H1 (cell line): Measurements from ENCODE around the gene ZFR. TPM values are rescaled to one million over a fixed set of nuclear protein-coding genes. Genes with fewer than 3 reads are reported as not detected.

ENCODE experiments used
- CTCF ChIA-PET: fragments of 300-600 bp; sonication (Branson Sonifier 250); formaldehyde crosslinking; loops from one replicate; lab custom pipeline; 2021; ENCODE audit not compliant: partially characterized antibody; lab: Charles Lee
- POLR2A ChIA-PET: fragments of 300-600 bp; sonication (Branson Sonifier 250); formaldehyde crosslinking; loops from one replicate; lab custom pipeline; 2021; ENCODE audit warnings: inconsistent platforms; ENCODE audit not compliant: partially characterized antibody; lab: Charles Lee
- DNase-seq, 2 experiments: peaks; one replicate each; pipeline versions ENCODE4 v3.0.0 to v3.0.0-alpha.2; 2010 to 2022; ENCODE audit warnings: low spot score in 2 of 2, low read depth in 1 of 2, mixed read lengths in 1 of 2
- FAIRE-seq: peaks from 2 replicates; lab custom pipeline; 2011; peaks lifted over from hg19 to GRCh38; lab: Jason Lieb, UNC
- H2AFZ ChIP-seq: 2 replicates; pipeline ENCODE4 v1.8.1; 2012; ENCODE audit warnings: low read length, inconsistent platforms
- H2AK5ac ChIP-seq: 2 replicates; pipeline ENCODE4 v1.6.1; 2013; ENCODE audit warnings: low read depth, low read length
- H2BK120ac ChIP-seq: replicated peaks from 2 replicates; pipeline ENCODE3; 2013; ENCODE audit warnings: low read depth, low read length, inconsistent platforms
- H2BK12ac ChIP-seq: 2 replicates; pipeline ENCODE4 v1.6.1; 2013; ENCODE audit warnings: low read depth, low read length
- H2BK15ac ChIP-seq: 2 replicates; pipeline ENCODE4 v1.6.1; 2013; ENCODE audit warnings: low read length
- H2BK20ac ChIP-seq: 2 replicates; pipeline ENCODE4 v1.6.1; 2013; ENCODE audit warnings: low read length
- H2BK5ac ChIP-seq: 2 replicates; pipeline ENCODE4 v1.6.1; 2013; ENCODE audit warnings: low read depth, low read length
- H3K14ac ChIP-seq: 2 replicates; pipeline ENCODE4 v1.6.1; 2013; ENCODE audit warnings: inconsistent platforms; ENCODE audit not compliant: insufficient read length
- H3K18ac ChIP-seq: 2 replicates; pipeline ENCODE4 v1.6.1; 2013; ENCODE audit warnings: low read length; ENCODE audit errors: extremely low read depth
- H3K23ac ChIP-seq: 2 replicates; pipeline ENCODE4 v1.6.1; 2013; ENCODE audit warnings: inconsistent platforms; ENCODE audit not compliant: insufficient read length
- H3K23me2 ChIP-seq: 2 replicates; pipeline ENCODE4 v1.6.1; 2013; ENCODE audit warnings: low read depth, low read length
- H3K27ac ChIP-seq: 2 replicates; pipeline ENCODE4 v1.6.1; 2011; ENCODE audit warnings: low read depth, low read length, inconsistent platforms
- H3K27me3 ChIP-seq, 4 experiments: replicated peaks in 1 of 4; 1 replicate in 1 of 4; 2 replicates in 3 of 4; pipeline versions ENCODE4 v1.6.1 to v1.8.1; 2011 to 2013; ENCODE audit warnings: low read length in 3 of 4, mild to moderate bottlenecking in 3 of 4, inconsistent platforms in 2 of 4, mixed read lengths in 2 of 4, moderate library complexity in 1 of 4; ENCODE audit not compliant: control insufficient read depth in 3 of 4, insufficient read depth in 3 of 4; ENCODE audit errors: extremely low read depth in 1 of 4
- H3K36me3 ChIP-seq, 4 experiments: 2 replicates each; pipeline versions ENCODE4 v1.6.1 to v1.8.1; 2011 to 2013; ENCODE audit warnings: mild to moderate bottlenecking in 4 of 4, low read length in 3 of 4, moderate library complexity in 2 of 4, control low read depth in 1 of 4, inconsistent platforms in 1 of 4; ENCODE audit not compliant: insufficient read depth in 4 of 4, control insufficient read depth in 2 of 4
- H3K4ac ChIP-seq: replicated peaks from 2 replicates; pipeline ENCODE3; 2013; ENCODE audit warnings: low read length, low read depth, mixed read lengths, inconsistent platforms; ENCODE audit not compliant: insufficient read length
- H3K4me1 ChIP-seq, 4 experiments: replicated peaks in 1 of 4; 1 replicate in 1 of 4; 2 replicates in 3 of 4; pipeline versions ENCODE4 v1.6.1 to v1.8.1; 2011 to 2013; ENCODE audit warnings: low read length in 3 of 4, inconsistent platforms in 2 of 4, mixed read lengths in 1 of 4; ENCODE audit not compliant: insufficient read depth in 4 of 4, control insufficient read depth in 3 of 4
- H3K4me2 ChIP-seq, 2 experiments: 2 replicates each; pipeline versions ENCODE4 v1.6.1 to v1.8.1; 2011 to 2013; ENCODE audit warnings: low read depth in 2 of 2, low read length in 2 of 2, control low read depth in 1 of 2, inconsistent platforms in 1 of 2, mild to moderate bottlenecking in 1 of 2; ENCODE audit not compliant: insufficient read depth in 1 of 2
- H3K4me3 ChIP-seq, 4 experiments: fragments of 200-600, 300-600 bp in 1 of 4; sonication (generic), shearing (Covaris generic), sonication (Bioruptor Twin) in 1 of 4; 2 replicates each; pipeline versions ENCODE4 v1.5.1 to v1.8.1; 2011 to 2016; ENCODE audit warnings: low read length in 4 of 4, low read depth in 3 of 4, control low read depth in 2 of 4, inconsistent platforms in 2 of 4, mild to moderate bottlenecking in 2 of 4, mixed read lengths in 1 of 4, moderate library complexity in 1 of 4; ENCODE audit not compliant: insufficient read depth in 2 of 4; ENCODE audit errors: extremely low read depth in 1 of 4
- H3K56ac ChIP-seq: replicated peaks from 2 replicates; pipeline ENCODE3; 2013; ENCODE audit warnings: low read depth, mild to moderate bottlenecking, mixed read lengths, low read length, inconsistent platforms; ENCODE audit not compliant: insufficient read length
- H3K79me1 ChIP-seq: 2 replicates; pipeline ENCODE4 v1.6.1; 2013; ENCODE audit warnings: low read depth, low read length, control low read depth
- H3K79me2 ChIP-seq, 2 experiments: 2 replicates each; pipeline versions ENCODE4 v1.6.1 to v1.8.1; 2012 to 2013; ENCODE audit warnings: low read length in 2 of 2, mild to moderate bottlenecking in 2 of 2, inconsistent platforms in 1 of 2; ENCODE audit not compliant: insufficient read depth in 2 of 2, control insufficient read depth in 1 of 2
- H3K9ac ChIP-seq, 4 experiments: replicated peaks in 1 of 4; 1 replicate in 1 of 4; 2 replicates in 3 of 4; pipeline versions ENCODE4 v1.6.1 to v1.8.1; 2011 to 2013; ENCODE audit warnings: low read depth in 3 of 4, low read length in 3 of 4, control low read depth in 2 of 4, mild to moderate bottlenecking in 2 of 4, moderate library complexity in 2 of 4, inconsistent platforms in 1 of 4; ENCODE audit errors: extremely low read depth in 1 of 4
- H3K9me3 ChIP-seq, 2 experiments: 2 replicates each; pipeline versions ENCODE4 v1.6.1 to v1.8.1; 2012 to 2013; ENCODE audit warnings: mild to moderate bottlenecking in 2 of 2, moderate library complexity in 2 of 2, control low read depth in 1 of 2, inconsistent platforms in 1 of 2, low read depth in 1 of 2, low read length in 1 of 2, mixed read lengths in 1 of 2; ENCODE audit not compliant: insufficient read depth in 2 of 2
- H4K20me1 ChIP-seq, 2 experiments: replicated peaks in 1 of 2; 2 replicates each; pipeline versions ENCODE3 to v1.8.1; 2011 to 2013; ENCODE audit warnings: inconsistent platforms in 2 of 2, low read length in 2 of 2, mild to moderate bottlenecking in 1 of 2; ENCODE audit not compliant: insufficient read depth in 2 of 2, control insufficient read depth in 1 of 2
- H4K5ac ChIP-seq: 2 replicates; pipeline ENCODE4 v1.6.1; 2013; ENCODE audit warnings: low read length, low read depth, mixed read lengths, inconsistent platforms; ENCODE audit not compliant: insufficient read length
- H4K8ac ChIP-seq: 2 replicates; pipeline ENCODE4 v1.8.0; 2013; ENCODE audit warnings: mild to moderate bottlenecking, moderate library complexity, low read length, inconsistent platforms; ENCODE audit not compliant: insufficient read depth; ENCODE audit errors: extremely low read depth
- H4K91ac ChIP-seq: replicated peaks from 2 replicates; pipeline ENCODE3; 2013; ENCODE audit warnings: low read length, mixed read lengths, inconsistent platforms; ENCODE audit not compliant: insufficient read length
- CEBPB ChIP-seq: IDR thresholded peaks from 2 replicates; pipeline ENCODE4 v1.6.1; 2012; ENCODE audit warnings: low read depth, low read length
- CREB1 ChIP-seq: IDR thresholded peaks from 2 replicates; pipeline ENCODE4 v1.6.1; 2012; ENCODE audit warnings: inconsistent platforms
- EP300 ChIP-seq, 2 experiments: IDR thresholded peaks; 1 replicate in 1 of 2; 2 replicates in 1 of 2; pipeline ENCODE4 v1.6.1; 2011 to 2012; ENCODE audit warnings: low read depth in 2 of 2, low read length in 2 of 2, mild to moderate bottlenecking in 2 of 2, borderline replicate concordance in 1 of 2, inconsistent platforms in 1 of 2, moderate library complexity in 1 of 2
- PHF8 ChIP-seq: fragments of 200-600 bp; sonication (generic); conservative IDR thresholded peaks from 2 replicates; pipeline ENCODE4 v1.7.1; 2012; ENCODE audit warnings: low read depth, mild to moderate bottlenecking, inconsistent platforms, low read length, moderate library complexity
- RFX5 ChIP-seq: IDR thresholded peaks from 2 replicates; pipeline ENCODE4 v1.6.1; 2011; ENCODE audit warnings: low read depth, low read length, improper control_type of control experiment, borderline replicate concordance
- SP2 ChIP-seq: IDR thresholded peaks from 2 replicates; pipeline ENCODE4 v1.6.1; 2012; ENCODE audit warnings: mild to moderate bottlenecking, low read length, inconsistent platforms
- SUZ12 ChIP-seq: fragments of 200-600 bp; sonication (generic); IDR thresholded peaks from 2 replicates; pipeline ENCODE4 v1.6.1; 2012; ENCODE audit warnings: mild to moderate bottlenecking, inconsistent platforms, low read length, moderate library complexity, mixed read lengths
- WGBS, 2 experiments: shearing (Covaris generic) in 1 of 2; methylation state at CpG; one replicate each; pipeline versions ENCODE4 v1.1.6 to v1.1.7; 2013 to 2015; ENCODE audit warnings: low lambda C conversion rate in 2 of 2, mixed read lengths in 2 of 2, inconsistent platforms in 1 of 2, low coverage in 1 of 2, missing lambda C conversion rate in 1 of 2; ENCODE audit not compliant: insufficient replicate concordance in 2 of 2, insufficient coverage in 1 of 2, insufficient read length in 1 of 2; ENCODE audit errors: extremely low coverage in 1 of 2, missing lambda C conversion rate in 1 of 2; 5-methylcytosine and 5-hydroxymethylcytosine counted together
- polyA plus RNA-seq, 7 experiments: library from polyadenylated mRNA; depleted of rRNA in 3 of 7; stranded (reverse) in 5 of 7; unstranded in 2 of 7; fragments of >200 nt in 5 of 7; fragments of 200-250 nt in 2 of 7; gene quantifications; 1 replicate in 5 of 7; 2 replicates in 1 of 7; 4 replicates in 1 of 7; pipeline versions ENCODE4 v1.2.1 to v1.2.3, GENCODE V29; 2011 to 2013; ENCODE audit warnings: missing spikeins in 2 of 7, mixed read lengths in 2 of 7
- total RNA-seq: library from RNA; stranded (reverse); fragmentation: NEBNext Ultra II Directional; extraction: Animal tissue kit (Norgen Biotek cat#: 25700); gene quantifications from 2 replicates; pipeline ENCODE4 v1.2.1, GENCODE V29; 2021
- TF ChIP-seq, protein P1 (sequence below): IDR thresholded peaks from 2 replicates; pipeline ENCODE4 v1.6.1; 2012; ENCODE audit warnings: inconsistent platforms

The ZFR gene
- total and polyA plus RNA-seq, 2 of the 8 experiments (the other 6 are each of a cell fraction or from before 2014, with no cell fraction given) = 68.8 to 92.7 TPM

DNA sequence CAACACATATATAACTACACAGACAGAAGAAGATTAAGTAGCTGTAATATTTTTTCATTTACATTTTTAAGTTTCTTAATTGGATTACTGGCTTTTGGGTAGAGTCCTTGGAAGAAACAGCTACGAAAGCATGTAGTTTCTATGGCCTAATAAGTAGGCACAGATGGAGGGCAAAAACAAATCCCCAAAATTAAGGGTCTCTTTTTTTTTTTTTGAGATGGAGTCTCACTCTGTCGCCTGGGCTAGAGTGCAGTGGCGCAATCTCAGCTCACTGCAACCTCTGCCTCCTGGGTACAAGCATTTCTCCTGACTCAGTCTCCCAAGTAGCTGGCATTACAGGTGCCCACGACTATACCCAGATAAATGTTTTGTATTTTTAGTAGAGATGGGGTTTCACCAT, 104.7 kb downstream of the ZFR start:
- Histone ChIP-seq H3K36me3 (no peaks in the 10 kb centered on the region), H2AK5ac (no peak overlapping the region), H3K27ac (no peak overlapping the region), H3K4me3 (no peak overlapping the region), H3K4me2 (no peak overlapping the region), H2BK120ac (no peak overlapping the region), H3K23me2 (no peaks in the 10 kb centered on the region), H3K4ac (no peak overlapping the region), H3K4me1 (no peaks in the 10 kb centered on the region), H3K79me1 (no peaks in the 10 kb centered on the region), H3K56ac (no peak overlapping the region), H4K20me1 (no peaks in the 10 kb centered on the region), H3K9me3 (peaks cover 41 to 45% of the 10 kb centered on the region in 2 experiments), H2BK12ac (no peak overlapping the region), H2BK20ac (no peak overlapping the region), H2BK15ac (no peak overlapping the region), H3K79me2 (no peaks in the 10 kb centered on the region), H2AFZ (no peak overlapping the region), H3K27me3 (no peaks in the 10 kb centered on the region), H3K23ac (no peak overlapping the region), H4K8ac (no peak overlapping the region), H3K14ac (no peak overlapping the region), H3K18ac (no peak overlapping the region), H2BK5ac (no peak overlapping the region), H4K91ac (no peak overlapping the region), H3K9ac (no peak overlapping the region), H4K5ac (no peak overlapping the region)
- CTCF ChIA-PET = interaction anchor here (1.1 to 2.6 kb wide), 2 partner anchors 11 to 250 kb away, joined by 3 to 19 read pairs; no protein-coding TSS in a partner anchor
- TF ChIP-seq PHF8 = no peak
- no peak for TF ChIP-seq SUZ12
- TF ChIP-seq SP2 = no peak
- TF ChIP-seq CEBPB = no peak
- TF ChIP-seq, protein P1, sequence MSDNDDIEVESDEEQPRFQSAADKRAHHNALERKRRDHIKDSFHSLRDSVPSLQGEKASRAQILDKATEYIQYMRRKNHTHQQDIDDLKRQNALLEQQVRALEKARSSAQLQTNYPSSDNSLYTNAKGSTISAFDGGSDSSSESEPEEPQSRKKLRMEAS = no peak
- no peak for TF ChIP-seq CREB1
- no peak for TF ChIP-seq RFX5
- TF ChIP-seq EP300 (IDR thresholded peaks at IDR 0.05; ENCODE audit: borderline replicate concordance in 1 of 2, low read depth in 2 of 2, low read length in 2 of 2) = no peak
- POLR2A ChIA-PET = interaction anchor here (0.6 kb wide), 1 partner anchor 134 kb away, joined by 3 read pairs; no protein-coding TSS in a partner anchor
- 85% methylated on average over 4 of the region's 4 CpGs; no CpG with 5 or more reads in 1 of the 2 experiments for WGBS, 2 experiments
- FAIRE-seq = no peak
- no peak for DNase-seq
